Measurements from ENCODE around the gene OR6C76. TPM values are rescaled to one million over a fixed set of nuclear protein-coding genes. Genes with fewer than 3 reads are reported as not detected.
A peak's percentile ranks its signal among the peaks of the same experiment; 100 is the strongest.
"Not testable (repeated sequence)": the region's sequence is repeated elsewhere in the genome, so short reads cannot be mapped to it uniquely, and the experiment has no call there.

Gene OR6C76
- polyA plus RNA-seq (ENCODE audit: insufficient read length in 10 of 10) = not detected
- long read RNA-seq, donor 1 = 0 reads
- long read RNA-seq, donor 2 = 0 reads
- long read RNA-seq, donor 3 = 0 reads
- long read RNA-seq, donor 4 = 0 reads
- long read RNA-seq, donor 5 = 0 reads
- long read RNA-seq, donor 6 = 0 reads
- long read RNA-seq, donor 7 = 0 reads
- long read RNA-seq, donor 8 = 0 reads
- long read RNA-seq, donor 9 = 0 reads

DNA sequence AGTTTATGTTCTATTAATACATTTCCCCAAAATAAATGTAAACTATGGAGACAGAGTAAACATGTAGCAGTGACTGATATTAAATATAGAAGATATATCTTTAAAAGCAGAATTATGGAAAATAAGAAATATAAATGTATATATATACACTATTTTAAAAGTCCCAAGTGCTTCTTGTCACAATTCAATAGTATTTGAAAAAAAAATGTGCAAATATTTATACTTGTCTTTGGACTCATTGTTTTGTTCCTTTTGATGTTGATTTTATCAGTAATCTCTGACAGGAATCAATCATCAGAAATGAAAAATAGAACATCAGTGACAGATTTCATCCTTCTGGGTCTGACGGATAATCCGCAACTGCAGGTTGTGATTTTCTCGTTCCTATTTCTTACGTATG lies at the start of gene OR6C76:
TSS of gene OR6C76 (plus strand) at position 301 of the 400 bp plus-strand sequence. CDS start at position 301, 0 bp downstream.
- no peak for DNase-seq

DNA sequence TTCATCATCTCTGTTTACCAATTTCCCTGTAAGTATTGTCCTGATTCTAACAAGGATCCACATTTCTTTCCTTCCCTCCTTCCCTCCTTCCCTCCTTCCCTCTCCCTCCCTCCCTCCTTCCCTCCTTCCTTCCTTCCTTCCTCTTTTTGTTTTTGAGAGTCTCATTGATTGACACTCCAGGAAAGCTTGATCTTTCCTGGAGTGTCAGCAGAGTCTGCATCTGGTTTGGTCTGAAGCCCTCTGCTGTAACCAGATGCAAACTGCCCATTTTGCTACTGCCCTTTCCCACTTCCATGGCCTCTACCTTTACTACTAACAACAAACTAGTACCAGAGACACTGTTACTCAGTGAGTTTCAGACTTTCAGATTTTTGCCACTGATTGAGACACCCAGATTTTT lies 40.2 kb upstream of the OR6C76 start:
- no peak for DNase-seq

DNA sequence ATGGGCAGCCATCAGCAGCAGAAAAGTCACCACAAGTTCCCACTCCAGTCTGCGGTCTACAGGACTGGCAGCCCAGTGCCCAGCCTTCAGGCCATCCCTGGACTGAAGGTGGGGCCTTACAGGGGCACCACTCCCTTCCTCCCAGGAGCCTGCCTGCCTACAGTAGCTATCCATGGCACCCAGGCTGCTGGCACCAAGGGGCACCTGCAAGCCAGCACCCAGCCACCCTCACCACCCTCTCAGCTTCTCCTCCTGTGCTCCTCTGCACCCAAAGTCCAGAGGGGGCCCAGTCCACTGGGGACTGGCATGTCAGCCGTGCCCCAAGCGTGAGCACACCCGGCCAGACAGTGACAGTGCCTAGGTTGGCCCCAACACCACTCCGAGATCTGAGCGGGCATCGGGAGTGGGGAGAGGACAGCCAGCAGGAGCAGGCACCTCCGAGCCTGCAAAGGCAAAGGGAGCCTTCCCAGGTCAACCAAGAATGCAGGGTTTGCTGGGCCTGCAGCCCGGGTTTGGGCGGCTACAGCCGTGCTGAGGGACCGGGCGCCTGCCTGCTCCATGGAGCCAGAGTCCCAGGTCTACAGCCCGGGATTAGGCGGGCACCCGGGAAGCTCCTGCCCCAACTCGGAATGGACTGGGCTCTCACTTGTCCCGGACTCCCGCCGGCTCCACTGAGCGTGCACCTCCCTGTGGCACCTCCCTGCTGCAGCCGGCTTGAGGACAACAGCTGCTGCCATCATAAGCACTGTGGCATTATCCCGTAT lies 33.8 kb upstream of the OR6C76 start:
- no peak for DNase-seq

DNA sequence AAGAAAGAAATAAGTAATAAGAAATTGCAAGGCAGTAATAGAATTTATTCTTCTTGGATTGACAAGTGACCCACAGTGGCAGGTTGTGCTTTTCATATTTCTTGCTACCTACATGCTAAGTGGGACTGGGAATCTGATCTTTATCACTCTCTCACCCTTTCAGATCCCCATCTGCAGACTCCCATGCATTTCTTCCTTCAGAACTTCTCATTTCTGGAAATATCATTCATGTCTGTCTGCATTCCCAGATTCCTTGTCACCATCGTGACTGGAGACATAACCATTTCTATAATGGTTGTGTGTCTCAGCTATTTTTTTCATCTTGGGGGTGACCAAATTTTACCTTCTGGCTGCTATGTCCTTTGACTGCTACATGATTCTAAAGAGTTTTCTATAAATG lies 29.7 kb upstream of the OR6C76 start:
- DNase-seq = no peak

DNA sequence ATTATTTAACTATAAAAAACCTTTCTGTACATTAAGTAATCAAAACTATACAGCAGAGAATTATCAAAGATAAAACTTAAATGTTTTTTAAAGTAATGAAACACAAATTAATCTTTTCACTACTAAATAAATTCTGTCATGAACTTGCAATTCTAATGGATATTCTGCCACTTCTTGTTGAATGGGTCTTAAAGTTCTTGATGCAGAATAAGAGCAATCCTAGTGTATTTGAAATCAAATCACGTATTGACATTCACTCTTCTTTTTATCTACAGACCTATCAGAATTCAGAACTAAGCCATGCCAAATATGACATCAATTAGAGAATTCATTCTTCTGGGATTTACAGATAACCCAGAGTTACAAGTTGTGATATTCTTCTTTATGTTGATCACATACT lies 25.8 kb upstream of the OR6C76 start, which contains the start of gene OR6C65:
TSS of gene OR6C65 (plus strand) at position 301 of the 400 bp plus-strand sequence. CDS start at position 301, 0 bp downstream.
- DNase-seq = no peak

DNA sequence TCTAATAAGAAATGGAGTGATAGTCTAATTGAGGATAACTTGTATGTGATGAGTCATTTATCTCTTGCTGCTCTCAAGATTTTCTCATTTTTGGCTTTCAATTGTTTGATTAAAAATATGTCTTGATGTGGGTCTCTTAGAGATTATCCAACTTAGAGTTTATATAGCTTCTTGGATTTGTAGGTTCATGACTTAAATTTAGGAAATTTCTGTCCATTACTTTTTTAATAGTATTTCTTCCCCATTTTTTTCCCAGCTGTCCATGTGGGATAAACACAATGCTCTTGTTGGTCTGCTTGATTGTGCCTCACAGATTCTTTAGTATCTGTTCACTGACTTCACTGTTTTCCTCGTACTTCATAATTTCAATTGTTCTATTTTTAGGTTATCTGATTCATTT lies 18.2 kb upstream of the OR6C76 start:
- no peak for DNase-seq

DNA sequence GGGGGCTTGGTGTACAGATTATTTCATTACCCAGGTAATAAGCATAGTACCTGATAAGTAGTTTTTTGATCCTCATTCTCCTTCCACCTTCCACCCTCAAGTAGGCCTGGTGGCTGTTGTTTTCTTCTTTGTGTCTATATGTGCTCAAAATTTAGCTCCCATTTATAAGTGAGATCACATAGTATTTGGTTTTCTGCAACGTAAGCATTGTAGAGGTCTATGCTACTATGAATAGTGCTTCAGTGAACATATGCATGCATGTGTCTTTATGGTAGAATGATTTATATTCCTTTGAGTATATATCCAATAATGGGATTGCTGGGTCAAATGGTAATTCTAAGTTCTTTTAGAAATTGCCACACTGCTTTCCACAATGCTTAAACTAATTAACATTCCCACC lies 16.9 kb upstream of the OR6C76 start:
- not testable (repeated sequence) for DNase-seq

DNA sequence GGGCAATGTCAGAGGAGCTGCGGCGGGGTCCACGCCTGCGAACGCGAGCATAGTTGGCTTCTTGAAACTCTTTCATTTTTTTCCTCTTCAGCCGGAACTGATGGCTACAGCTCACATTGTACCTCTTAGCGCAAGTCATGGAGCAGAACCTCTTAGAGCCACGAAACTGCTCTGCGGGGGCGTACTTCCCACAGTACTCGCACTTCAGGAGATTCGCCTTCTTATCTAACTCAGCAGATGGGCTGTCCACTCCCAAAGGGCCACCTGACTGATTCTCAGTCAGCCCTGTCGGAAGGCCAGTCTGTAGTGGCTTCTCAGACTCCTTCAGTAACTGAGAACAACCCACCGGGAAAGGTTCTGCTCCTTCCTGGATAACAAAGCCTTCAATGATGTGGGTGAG lies 13.9 kb upstream of the OR6C76 start:
- DNase-seq = not testable (repeated sequence)

DNA sequence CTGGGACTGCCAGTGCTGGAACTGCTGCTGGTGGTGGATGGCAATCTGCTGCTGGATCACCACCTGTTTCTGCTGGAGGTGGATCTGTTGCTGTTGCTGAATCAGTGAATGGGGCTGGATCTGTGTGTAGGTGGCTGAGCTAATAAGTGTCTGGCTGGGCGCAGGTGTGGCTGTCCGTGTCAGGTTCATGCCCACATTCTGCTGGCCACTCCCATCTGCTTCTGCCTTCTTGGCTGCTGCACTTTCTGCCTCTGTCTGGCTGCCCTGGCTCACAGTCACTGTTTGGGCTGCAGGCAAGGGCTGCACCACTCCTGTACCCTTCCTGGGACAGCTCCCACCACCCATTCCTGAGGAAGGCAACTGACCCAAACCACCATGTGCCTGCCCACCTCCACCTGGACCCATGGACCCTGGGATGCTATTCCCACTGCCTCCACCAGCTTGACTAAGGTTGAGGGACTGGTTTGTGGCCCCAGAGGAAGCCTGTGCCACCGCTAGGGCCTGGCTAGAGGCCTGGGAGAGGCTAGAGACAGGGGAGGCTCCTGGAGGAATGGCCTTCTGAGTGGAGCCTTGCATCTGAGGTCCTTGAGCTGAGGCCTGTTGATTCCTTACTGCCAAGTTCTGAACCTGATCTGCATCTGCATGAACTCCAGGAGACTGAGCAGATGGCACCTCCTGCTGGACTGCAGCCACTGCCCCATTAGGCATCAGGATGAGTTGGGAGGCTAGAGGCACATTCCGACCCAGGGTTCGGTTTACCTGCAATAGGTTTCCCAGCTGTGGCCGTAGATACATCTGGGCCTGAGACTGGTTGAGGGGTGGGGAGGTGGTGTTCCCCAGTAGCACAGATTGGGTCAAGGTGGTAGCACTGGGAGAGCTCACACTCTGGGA lies 12.3 kb upstream of the OR6C76 start:
- DNase-seq = not testable (repeated sequence)

DNA sequence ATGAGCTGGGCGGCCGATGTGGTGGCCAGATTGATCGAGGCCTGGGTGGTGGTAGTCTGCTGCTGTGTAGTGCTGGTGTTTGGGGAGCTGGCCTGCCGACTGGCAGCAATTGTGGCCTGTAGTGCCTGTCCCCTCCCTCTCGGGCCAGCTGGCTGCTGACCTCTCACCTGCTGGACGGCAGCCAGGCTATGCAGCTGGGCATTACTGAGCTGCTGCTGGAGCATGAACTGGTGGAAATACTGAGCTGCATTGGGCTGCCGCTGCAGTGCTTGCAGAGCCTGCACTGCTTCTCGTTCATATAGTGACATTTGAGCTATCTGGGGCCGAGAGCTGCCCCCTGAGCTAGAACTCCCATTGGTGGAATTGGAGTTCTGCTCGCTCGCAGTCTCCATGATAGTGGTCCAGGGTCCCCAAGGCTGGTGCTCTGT lies 11.6 kb upstream of the OR6C76 start:
- DNase-seq = peak in 1 of 3 donors; percentile 37

DNA sequence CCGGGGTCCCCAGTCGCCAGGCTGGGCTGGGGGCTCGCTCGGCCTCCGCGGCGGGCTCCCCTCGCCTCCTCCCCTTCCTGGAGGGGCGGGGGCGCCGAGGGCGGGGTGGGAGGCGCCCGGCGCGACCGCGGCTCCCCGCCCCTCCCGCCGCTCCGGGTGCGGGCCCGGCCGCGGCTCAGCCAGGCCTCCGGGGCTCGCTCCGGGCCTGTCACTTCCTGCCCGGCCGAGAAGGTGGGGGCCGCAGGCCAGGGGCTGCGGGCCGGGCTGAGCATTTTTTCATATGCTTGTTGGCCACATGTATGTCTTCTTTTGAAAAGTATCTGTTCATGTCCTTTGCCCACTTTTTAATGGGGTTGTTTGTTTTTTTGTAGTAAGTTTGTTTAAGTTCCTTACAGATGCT lies 11.2 kb upstream of the OR6C76 start:
- DNase-seq = peak in 1 of 3 donors; percentile 10

DNA sequence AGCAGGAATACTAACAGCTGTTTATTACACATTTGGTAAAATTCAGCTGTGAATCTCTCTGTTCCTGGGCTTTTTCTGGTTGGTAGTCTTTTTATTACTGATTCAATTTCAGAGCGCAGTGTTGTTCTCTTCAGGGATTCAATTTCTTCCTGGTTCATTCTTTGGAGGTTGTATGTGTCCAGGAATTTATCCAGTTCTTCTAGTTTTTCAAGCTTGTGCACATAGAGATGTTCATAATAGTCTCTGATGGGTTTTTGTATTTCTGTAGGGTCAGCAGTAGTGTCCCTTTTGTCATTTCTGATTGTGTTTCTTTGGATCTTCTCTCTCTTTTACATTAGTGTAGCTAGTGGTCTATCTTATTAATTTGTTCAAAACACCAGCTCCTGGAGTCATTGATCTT lies 9.1 kb upstream of the OR6C76 start:
- no peak for DNase-seq

DNA sequence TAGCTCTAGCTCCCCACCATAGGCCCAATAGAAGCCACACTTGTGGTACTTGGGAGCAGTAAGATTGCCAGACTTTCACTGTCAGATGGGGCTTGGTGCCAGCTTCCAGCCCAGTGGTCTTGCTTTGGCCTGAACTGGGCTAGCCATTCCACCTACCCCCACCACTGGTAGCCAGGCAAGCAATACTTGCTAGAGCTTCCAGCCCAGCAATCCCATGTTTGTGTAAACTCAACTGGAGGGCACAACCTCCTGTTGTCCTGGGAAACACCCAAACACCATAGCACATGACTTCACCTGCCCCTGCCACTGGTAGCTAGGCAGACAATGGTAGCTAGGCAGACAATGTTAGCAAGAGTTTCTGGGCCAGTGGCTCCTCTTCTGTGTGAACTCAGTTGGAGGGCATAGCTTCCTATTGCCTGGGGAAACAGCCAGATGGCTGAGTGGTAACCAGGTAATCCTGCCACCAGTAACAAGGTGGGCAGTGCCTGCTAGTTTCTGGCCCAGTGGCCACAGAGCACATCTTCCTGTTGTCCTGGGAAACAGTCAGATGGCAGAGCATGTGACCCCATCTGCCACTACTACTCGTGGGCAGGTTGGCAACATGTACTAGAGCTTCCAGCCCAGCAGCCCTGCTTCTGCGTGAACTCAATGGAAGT lies 5.6 kb upstream of the OR6C76 start:
- no peak for DNase-seq

DNA sequence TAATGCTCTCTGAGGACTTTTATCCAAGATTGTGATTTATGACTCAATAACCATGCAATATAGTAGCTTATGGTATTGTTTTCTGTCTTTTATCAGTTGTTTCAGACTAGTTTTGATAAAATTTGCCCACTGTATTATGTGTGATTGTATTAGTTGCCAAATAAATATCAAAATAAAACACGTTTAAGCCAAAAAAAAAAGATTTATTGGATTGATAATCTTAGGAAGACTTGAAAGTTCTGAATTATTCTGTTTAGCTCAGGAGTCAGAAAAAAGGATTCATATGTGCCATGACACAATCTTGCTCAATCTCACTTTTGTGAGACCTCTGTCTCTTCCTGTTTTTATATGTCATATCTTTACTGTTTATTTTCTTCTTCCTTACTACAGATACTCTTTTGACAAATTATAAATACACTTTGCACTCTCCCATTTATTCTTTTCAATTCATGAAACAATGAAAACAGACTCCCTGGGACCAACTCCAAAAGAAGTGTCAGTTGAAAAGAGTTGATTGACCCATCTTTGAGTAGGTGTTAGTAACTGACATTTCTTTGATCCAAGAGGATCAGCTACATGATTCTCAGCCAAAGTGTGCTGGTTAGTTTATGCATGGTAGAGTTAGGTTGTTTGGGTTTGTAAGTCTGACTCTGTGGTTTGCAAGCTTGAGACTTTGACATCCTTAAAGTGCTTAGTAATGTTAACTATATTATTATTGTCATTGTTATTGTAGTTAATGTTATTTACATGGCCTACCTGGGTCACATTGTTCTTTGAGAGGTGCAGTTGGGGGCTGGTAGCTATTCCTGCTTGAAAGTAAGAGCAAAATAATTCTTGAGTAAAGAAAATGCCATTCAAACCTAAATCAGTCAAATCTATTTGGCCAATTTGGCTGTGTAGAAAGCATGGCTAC lies 2.5 kb downstream of the OR6C76 start:
- no peak for DNase-seq

DNA sequence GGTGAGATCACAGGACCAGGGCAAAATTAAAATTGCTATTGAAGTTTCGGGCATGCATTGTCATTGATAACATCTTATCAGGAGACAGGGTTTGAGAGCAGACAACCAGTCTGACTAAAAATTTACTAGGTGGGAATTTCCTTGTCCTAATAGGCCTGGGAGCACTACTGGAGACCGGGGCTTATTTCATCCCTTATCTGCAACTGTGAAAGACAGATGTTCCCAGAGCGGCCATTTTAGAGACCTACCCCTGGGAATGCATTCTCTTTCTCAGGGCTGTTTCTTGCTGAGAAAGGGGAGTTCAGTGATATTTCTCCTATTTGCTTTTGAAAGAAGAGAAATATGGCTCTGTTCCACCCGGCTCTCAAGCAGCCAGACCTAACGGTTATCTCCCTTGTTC lies 15.2 kb downstream of the OR6C76 start:
- DNase-seq = not testable (repeated sequence)

DNA sequence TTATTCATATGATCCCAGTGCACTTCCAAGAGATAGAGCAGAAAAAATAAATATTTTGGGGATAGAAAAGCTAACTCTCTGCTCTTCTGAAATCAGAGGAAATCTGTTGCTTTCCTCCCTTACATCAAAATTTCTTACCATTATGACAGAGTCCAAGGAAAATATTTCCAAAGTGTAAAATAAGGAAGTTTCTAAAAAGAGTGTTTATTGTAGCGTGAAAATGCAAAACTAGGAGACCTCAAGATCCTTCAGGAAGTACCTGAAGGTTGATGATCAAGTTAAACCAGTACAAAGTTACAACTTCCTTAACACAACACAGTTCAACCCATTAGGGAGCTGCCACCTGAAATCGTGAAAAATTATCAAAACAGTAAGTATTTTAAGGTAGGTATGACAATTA lies 17.7 kb downstream of the OR6C76 start, which contains the start of gene OR6C2:
TSS of gene OR6C2 (plus strand) at position 301 of the 400 bp plus-strand sequence. CDS start 8,138 bp downstream, outside the sequence.
- DNase-seq = no peak

DNA sequence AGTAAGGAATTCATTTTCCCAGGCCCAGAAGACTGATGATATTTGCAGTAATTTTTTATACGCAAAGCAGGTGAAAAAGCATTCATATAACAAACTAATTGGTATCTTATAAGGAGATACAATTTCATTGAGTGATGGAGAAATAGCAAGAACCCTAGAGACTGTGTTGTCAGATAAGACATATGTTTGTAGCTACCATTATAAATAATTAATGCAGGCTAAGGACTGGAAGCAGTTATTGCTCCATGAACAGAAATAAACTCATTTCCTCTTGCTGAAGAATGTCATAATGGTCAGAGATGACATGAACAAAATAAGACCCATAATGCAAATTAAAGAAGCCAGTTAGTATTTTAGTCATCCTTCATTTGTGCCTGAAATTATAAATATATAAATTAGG lies 19.3 kb downstream of the OR6C76 start:
- no peak for DNase-seq

DNA sequence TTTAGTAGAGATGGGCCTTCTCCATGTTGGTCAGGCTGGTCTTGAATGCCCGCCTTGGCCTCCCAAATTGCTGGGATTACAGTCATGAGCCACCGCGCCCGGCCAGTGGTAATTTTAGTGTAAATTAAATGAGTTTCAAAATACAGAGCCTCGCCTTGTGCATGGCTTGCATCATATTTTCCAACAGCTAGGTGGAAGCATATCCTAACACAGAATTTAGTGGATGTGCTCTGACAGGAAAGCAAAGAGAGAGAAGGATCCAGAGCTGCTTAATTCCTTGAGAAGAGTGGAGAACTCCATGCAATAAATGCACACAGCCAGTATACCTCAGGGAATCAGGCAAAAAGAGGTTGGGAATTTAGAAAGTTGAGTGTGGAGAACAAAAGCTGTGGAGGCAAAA lies 20.3 kb downstream of the OR6C76 start:
- DNase-seq = no peak

DNA sequence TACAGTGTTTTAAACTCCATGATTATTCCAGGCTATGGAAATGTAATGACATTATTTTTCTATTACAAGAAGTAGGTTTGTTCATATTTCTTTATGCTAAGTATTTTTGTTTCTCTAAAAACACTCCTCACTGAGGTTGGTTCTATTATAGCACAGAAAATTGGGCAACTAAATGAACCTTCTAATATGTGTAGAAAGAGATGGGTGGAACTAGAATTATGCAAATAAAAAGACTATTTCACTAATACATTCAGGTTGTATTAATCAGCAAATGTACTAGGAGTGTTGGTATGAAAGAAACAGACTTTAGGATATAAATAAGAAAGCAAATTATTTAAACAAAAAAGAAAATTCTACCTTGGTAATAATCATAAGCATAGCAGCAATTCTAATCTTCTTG lies 22.8 kb downstream of the OR6C76 start:
- DNase-seq = no peak

DNA sequence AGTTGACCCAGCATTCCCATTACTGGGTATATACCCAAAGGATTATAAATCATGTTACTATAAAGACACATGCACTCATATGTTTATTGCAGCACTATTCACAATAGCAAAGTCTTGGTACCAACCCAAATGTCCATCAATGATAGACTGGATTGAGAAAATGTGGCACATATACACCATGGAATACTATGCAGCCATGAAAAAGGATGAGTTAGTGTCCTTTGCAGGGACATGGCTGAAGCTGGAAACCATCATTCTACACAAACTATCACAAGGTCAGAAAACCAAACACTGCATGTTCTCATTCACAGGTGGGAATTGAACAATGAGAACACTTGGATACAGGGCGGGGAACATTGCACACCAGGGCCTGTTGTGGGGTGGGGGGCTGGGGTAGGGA lies 38.9 kb downstream of the OR6C76 start:
- DNase-seq = not testable (repeated sequence)

DNA sequence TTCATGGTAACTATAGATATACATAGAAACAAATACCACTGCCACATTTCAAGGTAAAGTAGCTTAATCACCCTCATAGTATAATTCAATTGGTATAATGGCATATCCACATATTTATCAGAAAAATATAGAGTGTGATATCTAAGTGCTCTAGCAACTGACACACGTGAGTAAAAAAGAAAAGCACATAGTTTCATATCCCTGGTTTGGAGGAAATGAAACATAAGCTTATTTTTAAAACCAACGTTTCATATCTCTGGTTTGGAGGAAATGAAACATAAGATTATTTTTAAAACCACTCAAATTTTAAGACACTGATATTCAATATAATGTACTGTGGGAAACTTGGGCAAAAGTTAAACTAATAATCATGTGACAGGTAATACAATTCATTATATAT lies 41.8 kb downstream of the OR6C76 start:
- DNase-seq = no peak
